Upper lobe of left lung (tissue), 6 donors: ENCODE measurements around the gene KCNJ4. TPM values are rescaled to one million over a fixed set of nuclear protein-coding genes. Genes with fewer than 3 reads are reported as not detected.
"Not testable (repeated sequence)": the region's sequence is repeated elsewhere in the genome, so short reads cannot be mapped to it uniquely, and the experiment has no call there.

Experiments used
- ATAC-seq, 2 donors: fragments of 200-7000 bp; cut with Tn5 transposase; one replicate each; pipeline ENCODE4 v1.9.1; 2022; ENCODE audit warnings: mild to moderate bottlenecking in 2 of 2, moderate library complexity in 2 of 2; ENCODE audit not compliant: low FRiP score in 2 of 2
- DNase-seq, 2 donors: peaks; one replicate each; pipeline ENCODE4 v3.0.0-alpha.2; 2019 to 2020
- H3K27ac ChIP-seq, 4 donors: fragments of 200-600 bp; sonication (generic); one replicate each; pipeline ENCODE4 v1.5.1; 2016 to 2019
- H3K27me3 ChIP-seq, 4 donors: fragments of 200-600 bp; sonication (generic); one replicate each; pipeline ENCODE4 v1.5.1; 2017 to 2019
- H3K36me3 ChIP-seq, 4 donors: fragments of 200-600 bp; sonication (generic); one replicate each; pipeline ENCODE4 v1.5.1; 2016 to 2019
- H3K4me1 ChIP-seq, 4 donors: fragments of 200-600 bp; sonication (generic); one replicate each; pipeline ENCODE4 v1.5.1; 2018 to 2019
- H3K4me3 ChIP-seq, 4 donors: fragments of 200-600 bp; sonication (generic); one replicate each; pipeline ENCODE4 v1.5.1; 2017 to 2019; ENCODE audit warnings: mild to moderate bottlenecking in 2 of 4, moderate library complexity in 1 of 4
- H3K9me3 ChIP-seq, 4 donors: fragments of 200-600 bp; sonication (generic); one replicate each; pipeline ENCODE4 v1.5.1; 2018 to 2019
- CTCF ChIP-seq, 6 experiments: fragments of 450-650 bp in 4 of 6; fragments of 200-600 bp in 2 of 6; sonication (generic) in 2 of 6; IDR thresholded peaks; one replicate each; pipeline ENCODE4 v1.5.1; 2016 to 2019; ENCODE audit warnings: antibody characterized with exemption in 6 of 6
- EP300 ChIP-seq, 4 donors: sonication (generic); formaldehyde crosslinking; IDR thresholded peaks; one replicate each; pipeline ENCODE4 v1.5.1; 2017; ENCODE audit warnings: antibody characterized with exemption in 4 of 4, control low read depth in 2 of 4
- POLR2A ChIP-seq, 4 donors: fragments of 450-650 bp; IDR thresholded peaks; one replicate each; pipeline ENCODE4 v1.5.1; 2016 to 2017; ENCODE audit warnings: antibody characterized with exemption in 4 of 4, mild to moderate bottlenecking in 2 of 4
- POLR2AphosphoS5 ChIP-seq, 2 donors: sonication (generic); formaldehyde crosslinking; IDR thresholded peaks; one replicate each; pipeline ENCODE4 v1.5.1; 2017; ENCODE audit warnings: antibody characterized with exemption in 2 of 2
- WGBS, 2 donors: methylation state at CpG; one replicate each; pipeline ENCODE4 v1.1.5; 2017 to 2018; 5-methylcytosine and 5-hydroxymethylcytosine counted together
- total RNA-seq, 6 donors: library from RNA; depleted of rRNA in 4 of 6; stranded (reverse); fragments of >200 nt in 4 of 6; gene quantifications; one replicate each; pipeline versions ENCODE4 v1.1.0 to v1.2.1, GENCODE V29; 2016 to 2021
- donor health status: DM: no; HTN: no; CAD: no; lungs with moderate emphysema.
- donor health status: DM: no; HTN: yes; CAD: no; lungs with severe emphysema.

KCNJ4 gene
- total RNA-seq, 6 donors from 2014 or later: not detected

- no peak for ATAC-seq
- no peaks in the 10 kb centered on the region for H3K9me3 ChIP-seq
- H3K36me3 ChIP-seq: peaks cover 2 to 36% (median 13%) of the 10 kb centered on the region in 4 donors
- H3K4me3 ChIP-seq: no peak overlapping the region
- H3K27ac ChIP-seq: no peak overlapping the region
- TF ChIP-seq POLR2A (IDR thresholded peaks at IDR 0.05) (no peak), POLR2AphosphoS5 (IDR thresholded peaks at IDR 0.05) (no peak), CTCF (IDR thresholded peaks at IDR 0.05) (no peak), EP300 (IDR thresholded peaks at IDR 0.05) (no peak)
- 79 to 83% methylated on average over 1 of the region's 1 CpG for WGBS, 2 donors
- no peaks in the 10 kb centered on the region for H3K27me3 ChIP-seq
- peaks cover 0 to 6% (median 0%) of the 10 kb centered on the region in 4 donors for H3K4me1 ChIP-seq
- no peak for DNase-seq
These were observed 22.6 kb upstream of the KCNJ4 start for GRCh38 chr22:38477585-38477984.

- ATAC-seq (no peak), DNase-seq (peak in 1 of 2 donors; percentile 2)
- H3K4me1 ChIP-seq: peaks cover 0 to under 1% (median 0%) of the 10 kb centered on the region in 4 donors
- no peaks in the 10 kb centered on the region for H3K27me3 ChIP-seq
- no peak overlapping the region for H3K4me3 ChIP-seq
- 76 to 77% methylated on average over 10 of the region's 10 CpGs for WGBS, 2 donors
- no peak overlapping the region for H3K27ac ChIP-seq
- no peaks in the 10 kb centered on the region for H3K9me3 ChIP-seq
- TF ChIP-seq POLR2AphosphoS5 (IDR thresholded peaks at IDR 0.05) (no peak), EP300 (IDR thresholded peaks at IDR 0.05) (no peak), POLR2A (IDR thresholded peaks at IDR 0.05) (no peak), CTCF (IDR thresholded peaks at IDR 0.05) (no peak)
- peaks cover 0 to 3% (median 0%) of the 10 kb centered on the region in 4 donors for H3K36me3 ChIP-seq
These were observed 19.1 kb upstream of the KCNJ4 start for GRCh38 chr22:38474003-38474607.

GRCh38 chr22:38471237-38471636 lies 16.2 kb upstream of the KCNJ4 start:
- TF ChIP-seq POLR2A (IDR thresholded peaks at IDR 0.05) (no peak), POLR2AphosphoS5 (IDR thresholded peaks at IDR 0.05) (no peak), CTCF (IDR thresholded peaks at IDR 0.05) (no peak), EP300 (IDR thresholded peaks at IDR 0.05) (no peak)

GRCh38 chr22:38470179-38470578 lies 15.2 kb upstream of the KCNJ4 start:
- peaks cover 15 to 19% (median 16%) of the 10 kb centered on the region in 4 donors for H3K4me1 ChIP-seq
- not testable (repeated sequence) for DNase-seq, H3K36me3 ChIP-seq, H3K27me3 ChIP-seq, H3K9me3 ChIP-seq, ATAC-seq, H3K4me3 ChIP-seq, H3K27ac ChIP-seq
- WGBS, 2 donors: 94 to 97% methylated on average over 9 to 10 of the region's 10 CpGs

More at GRCh38 chr22:38471237-38471636, 16.2 kb upstream of the KCNJ4 start:
- Histone ChIP-seq H3K27ac (no peak overlapping the region), H3K36me3 (no peaks in the 10 kb centered on the region), H3K4me1 (peaks cover 15 to 19% (median 16%) of the 10 kb centered on the region in 4 donors), H3K4me3 (no peak overlapping the region), H3K27me3 (no peaks in the 10 kb centered on the region), H3K9me3 (no peaks in the 10 kb centered on the region)
- 90 to 93% methylated on average over 6 to 8 of the region's 11 CpGs for WGBS, 2 donors
- ATAC-seq: no peak
- no peak for DNase-seq

GRCh38 chr22:38469306-38469781 lies 14.3 kb upstream of the KCNJ4 start:
- no peak overlapping the region for H3K4me3 ChIP-seq
- DNase-seq: no peak
- H3K27ac ChIP-seq: no peak overlapping the region
- 95 to 97% methylated on average over 6 of the region's 6 CpGs for WGBS, 2 donors
- H3K27me3 ChIP-seq: no peaks in the 10 kb centered on the region
- no peak for ATAC-seq
- H3K4me1 ChIP-seq: peaks cover 15 to 19% (median 16%) of the 10 kb centered on the region in 4 donors
- H3K9me3 ChIP-seq: no peaks in the 10 kb centered on the region
- no peaks in the 10 kb centered on the region for H3K36me3 ChIP-seq
- TF ChIP-seq POLR2AphosphoS5 (IDR thresholded peaks at IDR 0.05): no peak
- no peak for TF ChIP-seq POLR2A (IDR thresholded peaks at IDR 0.05)
- TF ChIP-seq EP300 (IDR thresholded peaks at IDR 0.05): no peak
- no peak for TF ChIP-seq CTCF (IDR thresholded peaks at IDR 0.05)
